Activated CD8-positive, alpha-beta memory T cell treated with anti-CD3 and anti-CD28 coated beads, Interleukin-2, amount 50 U/mL, for 48 hours (primary cell): ENCODE results near the gene RPRM.
"Not testable (repeated sequence)": the region's sequence is repeated elsewhere in the genome, so short reads cannot be mapped to it uniquely, and the experiment has no call there.

Experiments
- DNase-seq: peaks from one replicate; pipeline ENCODE4 v3.0.0-alpha.2; 2020

Gene RPRM

DNA sequence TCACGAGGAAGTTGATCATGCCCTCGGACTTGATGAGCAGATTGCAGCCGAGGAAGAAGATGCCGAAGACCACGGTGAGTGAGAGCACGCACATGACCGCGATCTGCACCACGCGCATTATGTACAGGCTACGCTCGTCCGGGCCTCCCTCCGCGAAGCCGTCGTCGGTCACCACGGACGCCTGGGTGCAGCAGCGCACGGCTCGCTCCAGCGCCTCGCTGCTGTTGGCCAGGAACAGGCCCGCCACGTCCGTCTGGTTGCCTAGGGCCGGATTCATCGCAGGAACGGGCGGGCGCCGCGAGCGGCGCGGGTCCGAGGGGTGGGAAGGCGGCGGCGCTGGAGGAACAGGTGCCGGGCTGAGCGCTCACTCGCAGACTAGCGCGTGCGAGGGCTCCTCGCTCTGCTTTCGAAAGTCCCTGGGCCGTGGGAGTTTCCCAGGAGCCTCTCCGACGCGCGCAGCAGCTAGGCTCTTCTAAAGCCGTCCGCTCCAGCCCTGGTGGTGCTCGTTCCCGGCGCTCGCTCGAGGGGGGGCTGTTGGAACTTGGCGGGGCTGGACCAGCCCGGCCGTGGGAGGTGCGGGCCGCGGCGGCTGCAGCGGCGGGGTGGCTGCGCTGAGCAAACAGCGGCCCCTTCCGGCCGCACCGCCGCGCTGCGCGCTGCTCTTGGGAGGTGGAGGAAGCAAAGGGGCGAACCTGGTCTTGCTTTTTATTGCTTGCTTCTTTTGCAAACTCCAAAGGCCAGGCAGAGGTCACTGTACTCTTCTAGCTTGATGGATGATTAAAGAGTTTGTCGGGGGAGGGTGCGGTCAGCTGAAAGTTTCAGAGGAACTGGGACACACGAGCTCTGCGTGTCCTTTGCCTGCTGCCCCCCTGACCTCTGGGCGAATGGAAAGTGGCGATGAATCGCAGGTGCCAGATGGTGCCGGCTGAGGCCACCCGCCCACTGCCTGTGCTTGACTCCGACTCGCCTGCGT lies at the start of gene RPRM:
Gene RPRM (minus strand): TSS at position 474 of the 973 bp plus-strand sequence. CDS start 197 bp downstream, at position 277.
- peak; percentile 85 for DNase-seq

GRCh38 chr2:153519257-153519875 lies 40.8 kb upstream of the RPRM start:
- peak; percentile 84 for DNase-seq

GRCh38 chr2:153512331-153512730 lies 33.8 kb upstream of the RPRM start:
- no peak for DNase-seq

GRCh38 chr2:153510996-153511395 lies 32.4 kb upstream of the RPRM start:
- DNase-seq = no peak

DNA sequence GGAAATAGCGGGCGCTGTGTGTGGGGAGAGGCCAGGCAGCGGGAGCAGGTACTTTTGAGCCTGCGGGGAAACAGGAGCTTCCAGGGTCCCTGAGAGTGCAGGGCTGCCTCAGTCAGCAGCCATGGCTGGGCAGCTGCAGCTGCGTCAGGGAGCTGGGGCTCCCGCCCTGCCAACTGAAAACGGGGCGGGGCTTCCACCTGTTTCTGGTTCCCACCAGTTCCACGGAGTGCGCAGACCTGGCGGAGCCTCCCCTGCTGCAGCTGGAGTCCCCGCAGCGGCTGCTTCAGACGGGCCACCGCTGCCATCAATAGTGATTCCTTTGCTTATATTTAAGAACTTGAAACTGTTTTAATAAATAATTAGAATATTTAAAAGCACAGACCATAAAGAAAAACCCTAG lies 30.6 kb upstream of the RPRM start:
- no peak for DNase-seq

GRCh38 chr2:153506499-153506898 lies 27.9 kb upstream of the RPRM start:
- not testable (repeated sequence) for DNase-seq

DNA sequence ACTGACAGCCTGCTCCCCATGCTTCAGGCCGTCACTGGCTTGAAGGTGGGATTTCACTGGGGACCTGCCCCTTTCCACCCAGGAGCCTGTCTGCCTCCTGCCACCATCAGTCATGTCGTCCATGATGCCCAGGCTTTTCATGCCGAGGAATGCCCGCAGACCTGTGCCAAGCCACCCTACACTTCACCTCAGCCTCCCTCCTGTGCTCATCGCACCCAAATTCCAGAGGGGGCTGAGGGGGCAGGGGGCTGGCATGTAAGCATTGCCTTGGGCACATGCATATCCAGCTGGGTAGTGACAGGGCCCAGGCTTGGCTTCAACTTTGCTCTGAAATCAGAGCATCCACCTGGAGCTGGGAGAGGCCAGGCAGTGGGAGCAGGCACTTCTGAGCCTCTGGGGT lies 20.9 kb upstream of the RPRM start:
- DNase-seq = no peak

GRCh38 chr2:153497938-153498629 lies 19.5 kb upstream of the RPRM start:
- no peak for DNase-seq

DNA sequence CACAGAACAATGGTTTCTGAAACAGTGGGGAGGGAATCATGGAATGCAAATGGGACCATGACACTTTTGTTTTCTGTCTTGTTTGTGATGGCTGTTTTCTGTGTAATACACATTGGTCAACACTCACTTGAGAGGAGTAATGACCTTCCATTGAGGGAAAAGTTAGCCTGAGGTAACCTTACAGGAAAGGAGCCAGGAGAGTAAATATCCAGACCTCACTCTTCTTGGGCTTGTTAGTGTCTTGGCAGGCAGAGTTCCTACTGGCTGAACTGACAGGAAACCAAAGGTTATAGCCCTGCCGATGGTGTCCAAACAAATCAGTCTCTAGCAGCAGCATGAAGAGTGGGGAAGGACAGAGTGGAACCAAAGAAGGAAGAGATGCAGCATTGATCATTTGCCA lies 17.2 kb upstream of the RPRM start:
- DNase-seq = no peak

DNA sequence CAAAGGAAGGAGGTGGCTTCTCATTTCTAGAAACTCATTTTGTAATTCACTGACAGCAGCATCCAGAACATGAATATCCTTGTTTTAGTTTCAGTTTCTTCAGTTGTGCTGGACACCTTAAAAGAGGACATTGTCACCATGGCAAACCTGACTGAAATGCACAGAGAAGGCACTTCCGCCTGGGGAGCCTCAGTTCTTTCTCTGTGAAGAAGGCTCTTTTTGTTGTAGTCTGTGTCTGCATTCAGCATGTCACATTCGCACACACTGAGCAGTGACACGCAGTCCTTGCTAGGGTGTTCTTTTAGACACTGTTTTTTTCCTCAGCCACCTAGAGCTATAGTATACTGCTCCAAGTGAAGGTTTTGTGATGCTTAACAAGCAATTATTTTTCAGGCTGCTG lies 9.5 kb upstream of the RPRM start:
- no peak for DNase-seq

GRCh38 chr2:153487448-153487847 lies 8.9 kb upstream of the RPRM start:
- DNase-seq = no peak

- no peak for DNase-seq
Measured at GRCh38 chr2:153479573-153479972, 1.0 kb upstream of the RPRM start.

- DNase-seq = no peak
Measured at GRCh38 chr2:153477636-153478288, 800 bp downstream of the RPRM start.

DNA sequence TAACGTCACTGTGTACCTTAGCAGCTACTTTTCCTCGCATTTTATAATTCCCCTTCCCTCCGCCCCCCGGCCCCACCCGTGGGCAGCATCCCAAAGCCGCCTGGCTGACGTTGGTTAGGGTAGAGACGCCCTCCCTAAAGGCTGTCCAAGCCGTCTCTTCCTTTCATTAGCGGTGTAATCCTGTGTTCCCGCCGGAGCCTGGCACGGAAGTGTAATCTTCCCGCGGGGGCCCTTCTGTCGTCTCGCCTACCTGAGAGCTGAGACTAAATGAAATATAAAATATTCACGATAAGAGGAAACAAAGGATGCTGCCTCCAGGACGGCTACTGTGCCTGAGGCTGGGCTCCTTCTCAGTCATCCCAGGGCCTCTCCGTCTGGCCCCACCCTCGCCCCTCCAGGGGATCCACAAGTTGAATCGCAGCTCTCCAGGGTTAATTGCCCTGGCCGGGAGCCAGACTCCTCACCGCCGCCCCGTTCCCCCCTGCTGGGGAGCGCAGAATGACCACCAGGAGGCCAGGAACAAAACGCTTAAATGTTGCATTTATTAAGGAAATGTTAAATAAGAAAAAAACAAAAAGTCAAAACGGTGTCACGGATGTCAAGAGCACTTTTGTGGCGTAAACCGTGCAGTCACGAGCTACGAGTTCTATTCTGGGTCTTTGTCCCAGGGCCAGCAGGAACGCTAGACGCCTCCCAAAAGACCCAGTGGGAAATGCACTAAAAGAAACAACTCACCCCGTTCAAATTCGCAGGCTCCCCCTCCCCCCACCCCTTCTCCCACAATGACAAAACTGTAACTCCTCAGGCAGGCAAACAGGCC lies 1.5 kb downstream of the RPRM start:
- no peak for DNase-seq

DNA sequence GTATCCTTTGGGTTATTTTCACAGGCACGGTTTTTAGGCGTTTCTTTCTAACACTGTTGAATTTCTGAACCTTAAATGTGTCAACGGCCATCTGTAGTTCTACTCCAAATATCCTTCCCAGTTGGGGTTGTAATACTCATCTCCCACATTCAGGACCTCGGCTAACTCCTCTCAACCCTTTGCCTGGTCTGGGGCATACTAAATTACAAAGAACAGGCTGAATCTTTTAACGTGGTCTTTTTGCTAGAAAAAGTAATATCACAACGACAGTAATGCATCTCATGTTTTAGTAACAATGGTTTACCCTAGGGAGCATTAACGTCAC lies 2.1 kb downstream of the RPRM start:
- DNase-seq = no peak

GRCh38 chr2:153474876-153475435 lies 3.6 kb downstream of the RPRM start:
- DNase-seq = no peak

- no peak for DNase-seq
Measured at GRCh38 chr2:153474407-153474806, 4.2 kb downstream of the RPRM start.

DNA sequence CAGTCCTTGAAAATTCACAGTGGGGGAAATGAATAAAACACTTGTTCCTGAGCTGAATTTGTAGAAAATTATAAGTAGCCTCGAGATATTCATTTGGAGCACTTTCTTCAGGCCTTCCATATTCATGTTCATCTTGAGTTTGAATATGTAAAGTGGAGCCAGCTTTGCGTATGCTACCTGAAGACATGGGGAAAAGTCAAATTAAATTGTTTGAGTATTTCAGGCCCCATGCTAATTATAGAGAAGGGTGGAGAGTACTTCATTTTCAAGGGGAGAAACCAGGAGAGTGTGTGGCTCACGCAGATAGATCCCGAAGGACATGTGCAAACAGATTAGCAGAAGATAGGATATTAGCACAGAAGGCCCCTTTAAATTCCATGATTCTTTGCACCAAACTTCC lies 7.7 kb downstream of the RPRM start:
- DNase-seq = no peak

- DNase-seq = no peak
Measured at GRCh38 chr2:153464395-153464794, 14.2 kb downstream of the RPRM start.

GRCh38 chr2:153462338-153462859 lies 16.2 kb downstream of the RPRM start:
- no peak for DNase-seq

DNA sequence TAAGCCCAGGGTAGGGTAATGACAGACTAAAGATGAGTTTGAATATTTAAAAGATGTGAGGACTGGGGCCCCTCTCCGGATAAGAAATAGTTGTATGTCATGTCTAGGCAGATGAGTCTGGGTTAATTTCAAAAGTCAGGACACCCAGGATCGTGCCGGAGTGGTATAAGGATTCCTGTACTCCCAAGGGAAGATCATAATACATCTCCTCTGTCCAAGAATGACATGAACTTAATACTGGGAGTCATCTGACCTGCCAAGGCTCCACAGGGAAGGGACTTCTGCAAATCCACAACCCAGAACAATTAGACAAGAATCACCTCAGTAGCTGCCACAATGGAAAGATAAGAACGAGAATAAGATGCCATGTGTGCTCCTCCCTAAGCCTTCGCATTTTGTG lies 17.1 kb downstream of the RPRM start:
- no peak for DNase-seq

DNA sequence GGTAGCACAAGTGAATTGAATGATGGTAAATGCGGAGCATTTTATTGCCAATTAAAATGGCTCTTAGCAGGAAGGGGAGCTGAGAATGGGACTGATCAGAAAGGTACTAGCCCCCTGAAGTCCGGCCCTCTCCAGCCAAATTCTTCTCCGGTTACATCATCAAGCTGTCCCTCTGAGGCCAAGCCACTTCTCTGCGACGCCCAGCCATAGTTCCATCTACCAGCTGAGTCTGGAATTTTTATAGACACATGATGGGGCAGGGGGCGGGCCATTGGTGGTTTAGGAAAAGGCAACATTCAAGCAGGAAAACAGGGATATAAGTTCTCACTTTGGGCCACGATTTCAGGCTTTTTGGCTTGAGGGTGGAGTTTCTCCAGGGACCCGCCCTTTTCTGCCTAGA lies 22.7 kb downstream of the RPRM start:
- DNase-seq = no peak
